GM21423 (cell line): ENCODE data around the gene DUOX2.

Source experiments
- ATAC-seq: cut with Tn5 transposase; IDR thresholded peaks from one replicate; pipeline ENCODE4 v1.9.1; 2021; ENCODE audit warnings: mild to moderate bottlenecking, moderate library complexity; ENCODE audit not compliant: unreplicated experiment

The DUOX2 gene

DNA sequence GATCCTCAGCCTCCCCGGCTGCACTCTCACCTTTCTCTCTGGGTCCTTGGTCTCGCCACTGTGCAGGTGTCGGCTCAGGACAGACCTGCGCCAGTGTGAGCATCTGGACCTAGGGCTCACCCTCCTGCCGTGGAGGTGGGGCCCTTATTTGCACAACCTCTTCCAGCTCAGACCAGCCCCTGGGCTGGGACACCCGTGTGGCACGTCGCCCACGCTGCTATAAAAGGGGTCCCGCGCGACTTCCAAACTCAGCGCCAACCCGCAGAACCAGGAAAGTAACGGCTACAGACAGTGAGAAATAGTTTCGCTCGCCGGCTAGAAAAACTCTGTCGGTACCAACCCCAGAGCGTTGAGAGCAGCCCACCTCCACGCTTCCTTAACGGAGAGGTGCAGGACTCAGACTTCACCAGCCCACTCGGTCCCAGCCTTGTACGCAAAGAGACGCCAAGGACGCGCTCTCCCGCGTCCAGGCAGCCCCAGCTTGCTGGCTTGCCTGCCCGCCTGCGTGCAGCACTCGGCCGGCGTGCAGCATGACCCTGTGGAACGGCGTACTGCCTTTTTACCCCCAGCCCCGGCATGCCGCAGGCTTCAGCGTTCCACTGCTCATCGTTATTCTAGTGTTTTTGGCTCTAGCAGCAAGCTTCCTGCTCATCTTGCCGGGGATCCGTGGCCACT lies at the start of gene DUOX2, which contains the start of gene DUOXA2:
Gene DUOX2 (minus strand): TSS at position 97 of the 675 bp plus-strand sequence. CDS start 761 bp downstream, outside the sequence.
Gene DUOXA2 (plus strand): TSS at position 251 of the 675 bp plus-strand sequence. CDS start 280 bp downstream, at position 531.
- ATAC-seq: no peak

DNA sequence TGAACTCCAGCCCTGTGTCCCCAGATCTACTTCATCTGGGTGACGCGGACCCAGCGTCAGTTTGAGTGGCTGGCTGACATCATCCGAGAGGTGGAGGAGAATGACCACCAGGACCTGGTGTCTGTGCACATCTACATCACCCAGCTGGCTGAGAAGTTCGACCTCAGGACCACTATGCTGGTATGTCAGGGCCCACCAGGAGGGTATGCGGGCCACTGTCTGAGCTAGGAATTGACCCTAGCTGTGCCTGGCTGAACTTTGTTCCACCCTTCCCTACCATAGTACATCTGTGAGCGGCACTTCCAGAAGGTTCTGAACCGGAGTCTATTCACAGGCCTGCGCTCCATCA lies 49.5 kb upstream of the DUOX2 start:
- ATAC-seq: no peak

DNA sequence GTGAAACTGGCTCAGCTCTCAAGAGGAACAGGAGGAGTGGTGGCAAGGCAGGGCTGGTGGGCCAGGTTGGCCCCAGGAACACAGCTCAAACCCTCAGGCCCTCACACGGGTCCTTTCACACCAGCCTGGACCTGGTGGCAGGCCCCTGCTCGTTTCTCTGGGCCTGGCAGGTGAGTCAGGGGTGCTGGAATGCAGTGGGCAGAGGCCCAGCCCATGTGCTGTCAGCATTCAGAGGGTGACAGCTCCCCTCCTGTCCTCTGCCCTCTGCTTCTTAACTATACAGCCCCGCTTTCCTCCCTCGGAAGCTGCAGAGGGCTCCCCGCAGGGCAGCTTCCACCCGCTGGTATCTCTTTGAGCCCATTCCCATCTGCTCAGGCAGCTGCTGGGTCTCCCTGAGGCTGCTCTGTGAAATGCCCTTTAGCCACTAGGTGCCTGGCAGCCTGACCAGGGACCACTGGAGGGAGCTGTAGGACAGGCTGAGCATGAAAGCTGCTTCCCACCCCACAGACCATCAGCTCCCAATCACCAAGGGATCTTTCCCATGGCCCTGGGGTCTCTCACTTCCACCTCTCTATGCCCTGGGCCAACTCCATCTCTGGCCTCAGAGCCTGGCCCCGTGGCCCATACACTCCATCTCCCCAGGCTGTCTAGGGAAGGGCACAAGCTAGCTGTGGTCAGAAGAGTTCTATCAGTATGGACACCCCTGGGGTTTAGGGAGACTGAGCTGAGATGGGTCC lies 49.0 kb upstream of the DUOX2 start:
- ATAC-seq: peak; percentile 44

DNA sequence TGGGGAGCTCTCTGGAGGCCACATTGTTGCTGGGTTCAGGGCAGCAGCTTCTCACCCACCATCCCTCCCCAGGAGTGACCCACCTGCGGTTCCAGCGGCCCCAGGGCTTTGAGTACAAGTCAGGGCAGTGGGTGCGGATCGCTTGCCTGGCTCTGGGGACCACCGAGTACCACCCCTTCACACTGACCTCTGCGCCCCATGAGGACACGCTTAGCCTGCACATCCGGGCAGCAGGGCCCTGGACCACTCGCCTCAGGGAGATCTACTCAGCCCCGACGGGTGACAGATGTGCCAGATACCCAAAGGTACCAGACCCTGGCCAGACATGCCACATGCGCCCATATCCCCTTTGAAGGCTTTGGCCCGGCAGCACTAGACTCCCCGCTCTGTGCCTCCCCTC lies 47.7 kb upstream of the DUOX2 start:
- ATAC-seq: no peak

DNA sequence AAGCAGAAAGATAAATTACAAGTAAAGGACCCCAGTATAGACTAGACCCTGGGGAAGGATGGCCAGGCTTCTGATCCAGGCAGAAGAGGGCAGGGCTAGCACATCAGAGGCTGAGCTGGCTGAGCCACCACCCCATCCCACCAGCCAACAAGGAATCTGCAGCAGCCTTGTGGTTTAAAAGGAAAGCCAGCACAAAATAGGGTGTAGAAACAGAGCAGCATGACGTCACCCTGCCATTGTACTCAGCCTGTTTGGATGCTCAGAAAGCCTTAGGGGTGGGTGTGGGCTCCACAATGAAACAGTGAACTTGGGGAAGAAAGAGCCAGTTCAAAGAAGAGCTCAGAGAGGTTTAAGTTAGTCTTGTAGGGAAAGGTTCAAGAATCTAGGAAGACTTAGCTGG lies 44.0 kb upstream of the DUOX2 start:
- no peak for ATAC-seq

DNA sequence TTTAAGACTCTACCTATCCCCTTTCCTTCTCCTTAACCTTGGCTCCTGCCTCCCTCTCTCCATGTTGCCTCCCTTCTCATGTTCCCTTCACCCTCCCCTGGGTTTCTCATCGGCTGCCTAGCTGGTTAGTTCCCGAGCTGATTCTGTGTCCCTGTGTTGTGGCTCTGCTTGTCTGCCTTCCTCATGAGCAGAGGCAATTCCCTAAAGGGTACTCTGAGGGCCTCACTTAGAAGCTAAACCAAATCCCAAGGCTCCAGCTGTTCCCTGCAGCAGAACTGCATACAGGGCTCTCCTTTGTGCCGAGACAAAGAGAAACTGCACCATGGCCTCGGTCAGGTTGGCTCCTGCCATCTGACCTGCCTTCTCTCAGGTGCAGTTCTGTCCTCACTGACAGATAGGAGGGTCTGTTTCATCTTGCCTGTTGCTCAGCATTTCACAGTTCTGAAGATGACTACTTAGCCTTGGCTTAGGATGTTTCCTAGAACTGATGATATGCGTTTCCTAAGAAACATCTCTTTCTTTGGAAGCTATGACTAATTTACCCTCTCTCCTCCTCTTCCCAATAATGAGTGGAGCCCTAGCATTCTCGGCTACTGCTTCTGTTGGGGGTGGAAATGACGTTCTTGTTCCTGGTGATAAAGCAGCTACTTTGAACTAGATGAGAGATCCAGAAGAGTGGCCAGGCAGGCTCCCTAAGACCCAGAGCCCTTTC lies 42.9 kb upstream of the DUOX2 start:
- no peak for ATAC-seq

DNA sequence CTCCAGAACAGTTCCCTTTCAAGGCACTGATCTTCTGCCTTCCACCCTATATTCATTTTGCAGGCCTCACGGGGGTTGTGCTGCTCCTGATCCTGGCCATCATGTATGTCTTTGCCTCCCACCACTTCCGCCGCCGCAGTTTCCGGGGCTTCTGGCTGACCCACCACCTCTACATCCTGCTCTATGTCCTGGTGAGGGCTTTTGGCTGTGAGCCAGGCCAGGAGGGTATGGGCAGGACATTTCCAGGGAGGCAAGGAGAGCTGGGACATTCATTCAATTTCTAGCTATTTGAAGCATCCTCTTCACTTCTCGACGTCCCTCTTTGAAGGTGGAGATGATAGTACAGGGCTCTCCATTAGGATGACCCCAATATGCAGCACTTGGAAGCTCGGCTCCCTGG lies 41.8 kb upstream of the DUOX2 start:
- ATAC-seq: no peak

DNA sequence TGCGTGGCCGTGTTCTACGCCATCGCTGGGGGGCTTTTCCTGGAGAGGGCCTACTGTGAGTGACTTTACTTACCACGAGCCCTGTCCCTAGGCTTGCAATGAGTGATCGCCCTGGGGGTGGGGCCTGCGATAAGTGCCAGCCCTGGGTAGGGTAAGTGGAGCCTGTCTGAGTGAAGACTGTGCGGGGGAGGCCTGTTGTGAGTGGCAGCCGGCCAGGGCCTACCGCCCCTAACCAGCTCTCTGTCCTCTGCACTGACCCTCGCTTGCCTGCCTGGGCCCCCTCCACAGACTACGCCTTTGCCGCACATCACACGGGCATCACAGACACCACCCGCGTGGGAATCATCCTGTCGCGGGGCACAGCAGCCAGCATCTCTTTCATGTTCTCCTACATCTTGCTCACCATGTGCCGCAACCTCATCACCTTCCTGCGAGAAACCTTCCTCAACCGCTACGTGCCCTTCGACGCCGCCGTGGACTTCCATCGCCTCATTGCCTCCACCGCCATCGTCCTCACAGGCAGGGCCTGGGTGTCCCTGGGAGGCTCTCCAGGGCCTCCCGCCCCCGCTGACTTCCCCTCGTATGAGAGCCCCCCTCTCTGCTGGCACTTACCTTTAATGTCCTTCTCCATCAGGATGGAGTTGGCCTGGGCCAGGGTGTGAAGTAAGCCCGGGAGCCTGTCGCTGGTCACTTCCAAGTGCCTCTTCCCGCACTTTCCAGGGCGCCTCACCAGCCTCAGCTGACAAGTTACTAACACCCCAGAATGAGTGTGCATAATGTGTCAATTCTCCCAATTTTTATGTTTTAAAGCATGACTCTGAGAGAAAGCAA lies 38.2 kb upstream of the DUOX2 start:
- no peak for ATAC-seq

DNA sequence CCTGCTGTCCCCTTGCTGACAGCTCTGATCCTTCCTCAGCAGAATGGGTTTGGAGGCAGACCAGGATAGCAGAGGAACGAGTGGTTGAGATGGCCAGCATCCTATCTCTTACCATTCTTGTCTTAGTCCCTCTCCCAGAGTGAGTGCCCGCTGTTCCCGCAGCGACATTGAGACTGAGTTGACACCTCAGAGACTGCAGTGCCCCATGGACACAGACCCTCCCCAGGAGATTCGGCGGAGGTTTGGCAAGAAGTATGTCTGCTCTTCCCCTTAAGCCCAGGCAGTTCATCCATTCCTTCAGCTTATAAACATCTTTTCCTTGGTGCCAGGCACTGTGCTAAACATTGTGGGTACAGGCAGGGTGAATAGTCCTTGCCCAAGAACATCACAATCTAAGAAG lies 37.0 kb upstream of the DUOX2 start:
- ATAC-seq: no peak

DNA sequence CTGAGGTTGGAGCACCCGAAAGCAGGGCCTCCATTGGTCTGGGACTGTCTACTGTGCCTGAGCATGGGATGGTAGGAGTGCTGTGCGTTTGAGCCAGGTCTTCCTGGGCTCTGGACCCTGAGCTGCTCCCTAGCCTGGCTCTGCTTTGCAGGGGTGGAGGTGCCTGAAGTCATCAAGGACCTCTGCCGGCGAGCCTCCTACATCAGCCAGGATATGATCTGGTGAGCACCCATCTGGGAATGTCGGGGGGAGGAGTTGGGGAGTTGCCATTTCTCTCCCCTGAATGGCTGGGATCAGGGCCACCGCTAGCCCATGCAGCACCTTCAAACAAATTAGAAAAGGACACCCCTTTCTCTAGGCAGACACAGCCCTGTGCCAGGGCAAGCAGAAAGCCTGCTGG lies 36.5 kb upstream of the DUOX2 start:
- no peak for ATAC-seq

DNA sequence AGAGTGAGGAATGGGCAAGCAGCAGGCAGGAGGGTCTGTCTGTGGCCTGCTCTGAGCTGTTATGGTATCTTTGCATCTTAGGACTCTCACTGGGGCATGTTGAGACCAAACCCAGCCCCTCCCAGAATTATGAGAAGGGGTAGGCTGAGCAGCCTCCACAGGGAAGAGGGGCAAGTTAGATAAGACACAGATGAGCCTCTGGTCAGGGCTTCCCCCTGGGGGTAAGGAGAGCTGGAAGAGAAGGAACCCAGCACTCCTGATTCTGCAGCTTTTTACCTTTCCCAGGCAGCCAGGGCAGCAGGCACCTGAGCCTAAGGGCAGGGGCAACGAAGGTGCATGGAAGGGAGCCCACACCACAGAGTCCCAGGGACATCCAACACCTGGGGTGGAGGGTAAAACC lies 35.1 kb upstream of the DUOX2 start:
- ATAC-seq: no peak

DNA sequence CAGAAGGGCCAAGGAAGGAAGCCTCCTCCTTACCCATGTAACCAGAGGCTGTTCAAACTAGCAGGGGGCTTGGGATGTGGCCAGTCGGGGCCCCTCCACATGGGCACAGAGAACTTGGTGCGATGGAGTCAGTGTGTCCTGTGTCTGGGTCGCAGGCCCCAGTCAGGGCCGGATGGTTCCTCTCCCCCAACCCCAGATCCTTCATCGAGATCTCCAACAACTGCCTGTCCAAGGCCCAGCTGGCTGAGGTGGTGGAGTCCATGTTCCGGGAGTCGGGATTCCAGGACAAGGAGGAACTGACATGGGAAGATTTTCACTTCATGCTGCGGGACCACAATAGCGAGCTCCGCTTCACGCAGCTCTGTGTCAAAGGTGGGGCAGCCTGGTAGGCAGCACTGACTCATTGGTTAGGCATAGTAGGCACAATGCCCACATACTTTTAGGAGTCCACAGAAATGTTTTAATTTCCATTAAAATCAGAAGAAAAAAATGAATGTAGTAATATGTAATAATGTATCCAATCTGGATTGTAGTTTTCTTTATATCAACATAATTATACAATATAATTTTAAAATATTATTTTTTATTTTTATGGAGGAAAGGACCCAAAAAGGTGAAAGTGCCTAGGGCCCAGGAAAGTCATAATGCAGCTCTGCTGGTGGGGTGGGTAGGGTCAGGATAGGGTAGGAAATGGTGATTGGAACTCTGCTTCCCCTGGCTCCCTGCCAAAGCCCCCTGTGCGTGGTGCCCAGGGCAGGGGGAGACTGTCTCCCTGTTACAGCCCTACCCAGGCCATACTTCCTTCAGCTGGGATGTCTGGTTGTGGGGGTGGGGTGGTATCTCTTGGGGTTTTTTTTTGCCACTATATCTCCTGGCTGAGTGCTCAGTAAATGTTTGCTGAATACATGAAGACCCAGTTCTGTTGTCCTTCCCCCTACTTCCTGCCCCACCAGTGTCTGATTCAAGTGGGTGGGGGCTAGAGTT lies 34.4 kb upstream of the DUOX2 start:
- ATAC-seq: no peak

DNA sequence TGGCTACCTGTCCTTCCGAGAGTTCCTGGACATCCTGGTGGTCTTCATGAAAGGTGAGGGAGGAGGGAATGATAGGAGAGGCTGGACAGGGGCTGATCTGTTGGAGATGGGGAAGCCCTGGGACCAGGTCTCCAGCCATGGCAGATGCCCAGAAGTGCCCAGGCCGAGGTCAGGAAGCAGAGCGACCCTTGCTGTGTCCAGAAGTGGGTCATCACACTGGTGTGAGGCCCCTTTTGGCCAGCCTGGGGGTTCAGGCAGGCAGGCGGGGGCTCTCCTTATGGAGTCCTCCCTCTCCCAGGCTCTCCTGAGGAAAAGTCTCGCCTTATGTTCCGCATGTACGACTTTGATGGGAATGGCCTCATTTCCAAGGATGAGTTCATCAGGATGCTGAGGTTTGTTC lies 33.6 kb upstream of the DUOX2 start:
- no peak for ATAC-seq

DNA sequence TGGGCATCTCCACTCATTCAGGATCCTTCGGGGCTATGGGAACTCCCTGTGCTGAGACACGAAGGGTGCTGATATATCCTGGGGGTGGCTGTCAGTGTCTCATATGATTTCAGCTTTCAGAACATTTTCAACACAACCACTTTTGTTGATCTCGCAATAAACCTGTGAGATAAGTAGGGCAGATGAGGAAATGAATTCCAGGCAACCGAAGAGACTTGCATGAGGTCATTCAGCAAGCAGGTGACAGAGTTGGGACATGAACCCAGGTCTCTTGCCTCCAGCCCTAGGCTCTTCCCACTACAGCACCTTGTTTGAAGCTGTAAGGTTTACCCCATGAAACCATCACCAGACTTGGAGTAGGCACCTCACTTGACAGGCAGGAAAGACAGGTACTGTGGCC lies 32.4 kb upstream of the DUOX2 start:
- ATAC-seq: no peak

DNA sequence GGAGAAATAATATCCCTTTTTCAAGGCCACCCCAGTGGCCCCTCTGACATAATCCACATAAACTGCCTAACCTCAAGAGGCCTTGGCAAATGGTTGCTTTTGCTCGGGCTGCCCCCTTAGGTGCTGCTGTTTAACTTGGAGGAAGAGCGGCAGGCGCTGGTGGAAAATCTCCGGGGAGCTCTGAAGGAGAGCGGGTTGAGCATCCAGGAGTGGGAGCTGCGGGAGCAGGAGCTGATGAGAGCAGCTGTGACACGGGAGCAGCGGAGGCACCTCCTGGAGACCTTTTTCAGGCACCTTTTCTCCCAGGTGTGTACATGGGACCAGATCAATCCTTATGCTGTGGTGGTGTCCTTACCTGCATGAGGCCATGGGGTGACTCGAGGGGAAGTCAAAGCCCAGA lies 30.8 kb upstream of the DUOX2 start:
- no peak for ATAC-seq

DNA sequence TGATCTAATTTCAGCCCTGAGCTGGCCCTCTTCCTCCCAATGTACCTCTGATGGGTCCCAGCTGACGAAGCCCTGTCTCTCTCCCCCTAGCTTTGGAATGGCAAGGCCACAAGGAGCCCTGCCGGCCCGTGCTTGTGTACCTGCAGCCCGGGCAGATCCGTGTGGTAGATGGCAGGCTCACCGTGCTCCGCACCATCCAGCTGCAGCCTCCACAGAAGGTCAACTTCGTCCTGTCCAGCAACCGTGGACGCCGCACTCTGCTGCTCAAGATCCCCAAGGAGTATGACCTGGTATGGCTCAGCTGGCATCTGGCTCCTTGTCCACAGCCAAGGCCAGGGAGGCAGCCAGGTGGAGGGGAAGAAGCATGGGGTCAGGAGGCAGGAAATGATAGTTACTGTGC lies 30.0 kb upstream of the DUOX2 start:
- ATAC-seq: no peak

DNA sequence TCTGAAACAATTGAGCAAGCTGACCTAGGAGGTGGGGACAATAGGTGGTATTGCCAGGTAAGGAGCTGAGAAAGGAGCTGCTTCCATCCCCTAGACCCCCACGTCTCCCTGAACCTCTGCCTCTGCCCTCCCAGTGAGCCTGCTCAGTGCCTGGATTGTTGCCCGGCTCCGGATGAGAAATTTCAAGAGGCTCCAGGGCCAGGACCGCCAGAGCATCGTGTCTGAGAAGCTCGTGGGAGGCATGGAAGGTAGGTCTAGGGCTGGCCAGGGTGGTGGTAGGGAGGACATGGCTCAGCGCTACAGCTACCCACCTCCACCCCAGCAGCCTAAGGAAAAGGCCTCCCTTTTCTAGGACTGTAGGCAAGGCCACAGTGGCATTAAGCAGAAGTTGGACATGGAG lies 29.1 kb upstream of the DUOX2 start:
- no peak for ATAC-seq

DNA sequence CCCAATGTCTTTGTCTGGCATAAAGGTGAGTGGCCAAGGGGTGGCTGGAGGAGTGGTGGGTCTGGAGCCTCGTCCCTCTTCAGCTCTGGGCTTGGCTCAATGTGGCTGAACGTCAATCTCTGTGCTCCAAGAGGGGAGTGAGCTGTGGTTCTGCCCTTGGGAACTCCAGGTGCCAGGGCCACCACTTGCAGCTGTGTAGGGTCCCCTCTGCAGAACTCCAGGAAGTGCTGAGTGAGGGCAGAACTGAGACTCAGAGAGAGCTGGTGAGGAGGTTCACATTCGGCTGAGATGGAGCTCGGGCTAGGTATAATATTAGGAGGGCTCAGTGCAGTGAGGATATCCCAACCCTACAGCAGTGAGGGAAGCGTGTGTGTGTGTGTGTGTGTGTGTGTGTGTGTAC lies 27.4 kb upstream of the DUOX2 start:
- no peak for ATAC-seq

DNA sequence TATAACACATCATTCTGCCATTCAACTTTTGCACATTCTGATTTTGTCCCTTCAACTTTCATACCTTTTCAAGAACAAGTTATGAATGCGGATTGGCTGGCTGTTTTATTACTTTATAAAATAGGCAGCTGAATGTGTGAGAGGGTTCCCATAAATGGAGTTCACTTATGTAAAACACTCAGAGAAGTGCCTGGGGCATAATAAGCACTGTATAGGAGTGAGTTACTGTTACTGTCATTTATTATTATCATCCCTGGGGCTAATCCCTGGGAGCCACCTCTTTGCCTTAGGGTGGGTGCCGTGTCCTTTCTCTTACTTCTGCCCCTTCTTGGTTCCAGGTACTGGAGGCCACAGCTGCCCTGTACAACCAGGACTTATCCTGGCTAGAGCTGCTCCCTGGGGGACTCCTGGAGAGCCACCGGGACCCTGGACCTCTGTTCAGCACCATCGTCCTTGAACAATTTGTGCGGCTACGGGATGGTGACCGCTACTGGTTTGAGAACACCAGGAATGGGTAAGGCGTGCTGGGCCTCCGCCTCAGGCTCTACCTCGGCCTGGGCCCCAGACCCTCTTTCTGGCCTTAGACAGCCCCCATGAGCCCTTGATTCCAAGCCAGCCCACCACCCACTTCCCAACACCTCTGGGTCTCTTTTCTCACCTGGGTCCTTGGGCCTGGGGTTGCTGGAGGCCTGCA lies 26.7 kb upstream of the DUOX2 start:
- no peak for ATAC-seq
